PC-9 (cell line): Measurements from ENCODE around the gene SPACDR. TPM values are rescaled to one million over a fixed set of nuclear protein-coding genes. Genes with fewer than 3 reads are reported as not detected.

ENCODE experiments used
- BruUV-seq: library from RNA; stranded (reverse); fragments of 400-500 nt; replicated peaks from 2 replicates; lab custom pipeline; 2021; lab: Mats Ljungman, UMichigan
- CTCF ChIA-PET: fragments of 300-600 bp; sonication (Branson Sonifier 250); formaldehyde crosslinking; loops from one replicate; lab custom pipeline; 2022; ENCODE audit warnings: antibody characterized with exemption; lab: Charles Lee
- POLR2A ChIA-PET: fragments of 300-600 bp; sonication (Branson Sonifier 250); formaldehyde crosslinking; loops from one replicate; lab custom pipeline; 2022; ENCODE audit warnings: antibody characterized with exemption; ENCODE audit not compliant: unreplicated experiment; lab: Charles Lee
- DNase-seq, 2 experiments: peaks; one replicate each; pipeline versions ENCODE4 v3.0.0 to v3.0.0-alpha.2; 2015 to 2022; ENCODE audit warnings: mixed read lengths in 1 of 2
- H2AFZ ChIP-seq: fragments of 200-600 bp; sonication (generic); 2 replicates; pipeline ENCODE4 v1.8.1; 2017; ENCODE audit warnings: antibody characterized with exemption
- H3F3A ChIP-seq: fragments of 200-600 bp; sonication (generic); 2 replicates; pipeline ENCODE4 v1.8.1; 2017; ENCODE audit warnings: antibody characterized with exemption, mild to moderate bottlenecking, low read depth; ENCODE audit not compliant: insufficient read depth
- H3K27ac ChIP-seq: fragments of 200-600 bp; sonication (generic); 2 replicates; pipeline ENCODE4 v1.6.1; 2016; ENCODE audit warnings: mixed run types
- H3K27me3 ChIP-seq: fragments of 200-600 bp; sonication (generic); 2 replicates; pipeline ENCODE4 v1.6.1; 2016; ENCODE audit warnings: low read depth, mixed run types; ENCODE audit not compliant: insufficient read depth
- H3K36me3 ChIP-seq: fragments of 200-600 bp; sonication (generic); 2 replicates; pipeline ENCODE4 v1.6.1; 2016; ENCODE audit warnings: low read depth, mixed run types
- H3K4me1 ChIP-seq: fragments of 200-600 bp; sonication (generic); replicated peaks from 2 replicates; pipeline ENCODE4 v1.6.1; 2016; ENCODE audit warnings: mixed run types; ENCODE audit not compliant: insufficient read depth
- H3K4me2 ChIP-seq: fragments of 200-600 bp; sonication (generic); 2 replicates; pipeline ENCODE4 v1.6.1; 2017; ENCODE audit warnings: mixed run types
- H3K4me3 ChIP-seq: fragments of 200-600 bp; sonication (generic); 2 replicates; pipeline ENCODE4 v1.6.1; 2016; ENCODE audit warnings: mixed run types
- H3K79me2 ChIP-seq: fragments of 200-600 bp; sonication (generic); 2 replicates; pipeline ENCODE4 v1.6.1; 2017; ENCODE audit warnings: low read depth, mixed run types
- H3K9me2 ChIP-seq: fragments of 200-600 bp; sonication (generic); 2 replicates; pipeline ENCODE4 v1.8.1; 2017; ENCODE audit warnings: mild to moderate bottlenecking; ENCODE audit not compliant: insufficient read depth
- H3K9me3 ChIP-seq: fragments of 200-600 bp; sonication (generic); 2 replicates; pipeline ENCODE4 v1.8.1; 2016; ENCODE audit warnings: low read depth; ENCODE audit not compliant: insufficient read depth
- H4K20me1 ChIP-seq: fragments of 200-600 bp; sonication (generic); 2 replicates; pipeline ENCODE4 v1.8.1; 2017; ENCODE audit not compliant: insufficient read depth
- CTCF ChIP-seq: fragments of 200-600 bp; sonication (generic); conservative IDR thresholded peaks from 2 replicates; pipeline ENCODE4 v1.6.1; 2017; ENCODE audit warnings: mixed run types, antibody characterized with exemption, mild to moderate bottlenecking, moderate library complexity
- EZH2 ChIP-seq: fragments of 200-600 bp; sonication (generic); IDR thresholded peaks from 2 replicates; pipeline ENCODE4 v1.8.0; 2017; ENCODE audit warnings: antibody characterized with exemption, low read depth
- intact Hi-C: fragments of 100-400 bp; cut with micrococcal nuclease; formaldehyde crosslinking; loops from one replicate; pipeline ENCODE4 v1.10.0; 2022; ENCODE audit not compliant: unreplicated experiment
- total RNA-seq: library from RNA; stranded (reverse); gene quantifications from 2 replicates; pipeline ENCODE4 v1.2.3, GENCODE V29; 2021

SPACDR gene
- total RNA-seq, 1 experiment from 2014 or later, result 1.4 TPM

GRCh38 chr7:100486753-100487446 is 22.8 kb upstream of the SPACDR start:
- no peak overlapping the region for H3K4me3 ChIP-seq
- no peak for TF ChIP-seq EZH2
- TF ChIP-seq CTCF, result no peak
- DNase-seq, result no peak
- ChIA-PET CTCF (interaction anchor here (0.5 kb wide), 1 partner anchor 88 kb away, joined by 3 read pairs; no protein-coding TSS in a partner anchor), POLR2A (interaction anchor here (0.5 to 0.6 kb wide), 2 partner anchors 58 to 126 kb away, joined by 4 to 6 read pairs; partner anchors contain the start of gene MOSPD3)
- no peaks in the 10 kb centered on the region for H3K27me3 ChIP-seq
- H3K27ac ChIP-seq, result no peak overlapping the region
- H2AFZ ChIP-seq, result no peak overlapping the region
- peaks cover 23% of the 10 kb centered on the region; the same call in 1 of the 2 replicates for H3F3A ChIP-seq
- H3K4me1 ChIP-seq, result peaks cover 20% of the 10 kb centered on the region
- no peaks in the 10 kb centered on the region for H3K79me2 ChIP-seq
- intact Hi-C loops, result no loop called here
- H3K36me3 ChIP-seq, result no peaks in the 10 kb centered on the region
- no peaks in the 10 kb centered on the region for H3K9me2 ChIP-seq
- no peak overlapping the region for H3K4me2 ChIP-seq
- no peaks in the 10 kb centered on the region for H4K20me1 ChIP-seq
- no peaks in the 10 kb centered on the region for H3K9me3 ChIP-seq
- BruUV-seq, result no TSS peak

GRCh38 chr7:100486111-100486636 is 22.1 kb upstream of the SPACDR start:
- ChIA-PET CTCF (interaction anchor here (0.5 to 0.6 kb wide), 3 partner anchors 21 to 115 kb away, joined by 3 to 8 read pairs (median 3); no protein-coding TSS in a partner anchor), POLR2A (interaction anchor here (0.6 kb wide), 1 partner anchor 59 kb away, joined by 4 read pairs; no protein-coding TSS in a partner anchor)
- TF ChIP-seq CTCF (no peak), EZH2 (no peak)
- DNase-seq, result no peak
- no peak overlapping the region for H3K4me3 ChIP-seq
- no peaks in the 10 kb centered on the region for H3K9me3 ChIP-seq
- peaks cover 26% of the 10 kb centered on the region; the same call in 1 of the 2 replicates for H3F3A ChIP-seq
- intact Hi-C loops, result no loop called here
- no peaks in the 10 kb centered on the region for H3K27me3 ChIP-seq
- no peaks in the 10 kb centered on the region for H3K9me2 ChIP-seq
- no peaks in the 10 kb centered on the region for H3K79me2 ChIP-seq
- H3K4me1 ChIP-seq, result peaks cover 20% of the 10 kb centered on the region
- no peak overlapping the region for H2AFZ ChIP-seq
- H3K4me2 ChIP-seq, result no peak overlapping the region
- no peaks in the 10 kb centered on the region for H3K36me3 ChIP-seq
- no peak overlapping the region for H3K27ac ChIP-seq
- no peaks in the 10 kb centered on the region for H4K20me1 ChIP-seq
- BruUV-seq, result no TSS peak

- TF ChIP-seq EZH2 (no peak), CTCF (no peak)
- POLR2A ChIA-PET, result no interaction called here
These were observed 21.4 kb upstream of the SPACDR start for GRCh38 chr7:100485471-100485876.

More at GRCh38 chr7:100485471-100485876, 21.4 kb upstream of the SPACDR start:
- no peak overlapping the region for H3K4me3 ChIP-seq
- CTCF ChIA-PET, result no interaction called here
- no peaks in the 10 kb centered on the region for H4K20me1 ChIP-seq
- no TSS peak for BruUV-seq
- DNase-seq, result no peak
- H3K9me2 ChIP-seq, result no peaks in the 10 kb centered on the region
- H3K27me3 ChIP-seq, result no peaks in the 10 kb centered on the region
- intact Hi-C loops, result no loop called here
- no peaks in the 10 kb centered on the region for H3K9me3 ChIP-seq
- no peaks in the 10 kb centered on the region for H3K79me2 ChIP-seq
- H3K4me2 ChIP-seq, result no peak overlapping the region
- H3K4me1 ChIP-seq, result peaks cover 20% of the 10 kb centered on the region
- no peak overlapping the region for H2AFZ ChIP-seq
- H3K27ac ChIP-seq, result no peak overlapping the region
- H3F3A ChIP-seq, result peaks cover 20% of the 10 kb centered on the region; the same call in 1 of the 2 replicates
- no peaks in the 10 kb centered on the region for H3K36me3 ChIP-seq
